GM18909 (cell line): ENCODE results near the gene CHMP2A.

Experiments used
- ATAC-seq: cut with Tn5 transposase; IDR thresholded peaks from one replicate; pipeline ENCODE4 v1.9.1; 2021; ENCODE audit warnings: mild to moderate bottlenecking; ENCODE audit not compliant: unreplicated experiment, poor library complexity

The CHMP2A gene

DNA sequence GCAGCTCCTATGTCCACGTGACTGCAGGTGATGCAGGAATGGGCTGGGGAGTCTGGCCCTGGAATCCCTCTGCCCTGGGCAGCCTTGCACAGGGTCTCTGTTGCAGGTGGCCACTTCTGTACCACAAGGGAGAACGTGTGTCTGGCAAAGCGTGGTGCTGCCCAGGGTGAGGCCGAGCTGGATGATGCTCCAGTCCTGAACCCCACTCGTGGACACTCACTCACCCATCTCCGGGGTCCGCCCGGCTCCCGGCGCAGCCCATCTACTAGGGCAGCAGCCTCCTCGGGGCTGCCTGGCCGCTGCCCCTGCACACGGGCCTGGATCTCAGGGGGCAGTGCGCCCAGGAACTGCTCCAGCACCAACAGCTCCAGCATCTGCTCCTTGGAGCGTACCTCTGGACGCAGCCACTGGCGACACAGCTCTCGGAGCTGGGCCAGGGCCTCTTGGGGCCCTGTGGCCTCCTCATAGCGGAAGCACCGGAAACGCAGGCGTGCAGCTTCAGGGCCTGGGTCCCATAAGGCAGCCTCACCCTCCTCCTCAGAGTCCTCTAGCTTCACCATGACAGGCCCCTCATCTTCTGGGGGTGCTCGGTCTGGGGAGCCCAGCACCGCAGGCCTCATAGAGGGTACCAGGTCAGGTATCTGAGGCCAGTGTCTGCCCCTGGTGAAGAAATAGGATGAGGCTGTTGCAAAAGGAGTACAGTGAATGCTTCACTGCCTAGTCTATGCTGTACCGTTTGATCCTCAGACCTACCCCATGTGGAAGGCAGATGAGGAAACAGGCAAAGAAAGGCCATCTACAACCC, 16.1 kb upstream of the CHMP2A start:
- no peak for ATAC-seq

DNA sequence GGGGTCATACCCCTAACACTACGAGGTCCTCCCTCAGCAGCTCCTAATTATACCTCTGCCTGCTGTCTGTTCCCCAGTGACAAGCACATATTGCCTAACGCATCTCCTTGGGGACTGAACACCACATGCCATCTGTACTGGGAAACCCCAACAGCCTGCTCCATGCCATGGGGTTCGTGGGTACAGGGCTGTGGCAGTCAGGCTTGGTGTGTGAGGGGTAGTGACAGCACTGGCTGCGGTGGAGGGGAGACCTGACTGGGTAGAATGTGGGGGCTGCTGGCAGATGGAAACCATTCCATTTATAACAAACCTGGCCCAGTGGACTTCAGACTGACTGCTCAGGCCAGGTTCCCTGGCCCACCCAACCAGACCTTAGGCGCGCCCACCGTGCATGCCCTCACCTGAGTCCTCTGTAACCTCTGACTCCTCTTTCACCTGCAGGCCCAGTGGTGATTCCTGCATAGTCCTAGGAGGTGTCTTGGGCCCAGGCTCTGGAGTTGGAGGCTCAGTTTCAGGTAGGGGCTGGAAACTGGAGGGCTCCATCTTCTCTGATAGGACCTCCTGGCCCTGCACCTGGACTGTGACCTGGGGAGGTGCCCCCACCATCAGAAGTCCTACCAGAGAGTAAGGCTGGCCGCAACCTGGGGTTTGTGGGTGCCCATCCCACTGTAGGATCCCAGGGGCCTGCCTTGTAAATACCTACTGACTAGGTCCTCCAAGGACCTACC, 15.2 kb upstream of the CHMP2A start:
- ATAC-seq = no peak

DNA sequence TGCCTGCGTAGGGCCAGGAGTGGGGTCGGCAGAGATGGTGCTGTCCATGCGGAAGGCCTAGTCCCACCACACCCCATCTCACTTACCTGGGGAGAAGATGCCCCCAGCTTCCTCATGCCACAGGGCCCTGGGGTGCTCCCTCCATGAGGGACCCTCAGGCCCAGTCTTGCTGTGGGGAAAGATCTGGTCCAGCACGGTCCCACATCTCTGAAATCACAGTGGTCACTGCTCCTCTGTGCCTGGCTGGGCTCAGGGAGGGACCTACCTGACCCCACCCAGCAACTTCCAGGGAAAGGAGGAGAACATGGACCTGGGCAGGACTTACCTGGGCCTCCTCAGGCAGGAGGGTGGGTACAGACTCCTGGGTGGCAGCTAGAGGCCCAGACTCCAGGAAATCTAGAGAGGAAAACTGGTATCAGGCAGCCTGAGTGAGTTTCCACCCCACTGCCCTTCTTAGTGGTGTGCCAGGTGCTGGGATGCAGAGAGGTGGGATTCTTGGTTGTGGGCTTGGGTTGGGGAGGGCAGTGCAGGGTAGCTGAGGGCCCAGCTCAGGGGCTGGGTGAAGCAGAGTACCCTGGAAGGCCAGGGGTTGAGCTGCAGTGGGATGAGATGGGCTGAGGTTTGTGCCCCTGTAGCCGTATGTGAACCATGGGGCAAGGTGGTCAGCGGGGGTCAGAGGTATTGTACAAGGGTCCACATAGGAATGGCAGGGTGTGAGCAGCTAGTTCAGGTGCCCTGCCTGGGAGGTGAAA, 14.5 kb upstream of the CHMP2A start:
- ATAC-seq = no peak

DNA sequence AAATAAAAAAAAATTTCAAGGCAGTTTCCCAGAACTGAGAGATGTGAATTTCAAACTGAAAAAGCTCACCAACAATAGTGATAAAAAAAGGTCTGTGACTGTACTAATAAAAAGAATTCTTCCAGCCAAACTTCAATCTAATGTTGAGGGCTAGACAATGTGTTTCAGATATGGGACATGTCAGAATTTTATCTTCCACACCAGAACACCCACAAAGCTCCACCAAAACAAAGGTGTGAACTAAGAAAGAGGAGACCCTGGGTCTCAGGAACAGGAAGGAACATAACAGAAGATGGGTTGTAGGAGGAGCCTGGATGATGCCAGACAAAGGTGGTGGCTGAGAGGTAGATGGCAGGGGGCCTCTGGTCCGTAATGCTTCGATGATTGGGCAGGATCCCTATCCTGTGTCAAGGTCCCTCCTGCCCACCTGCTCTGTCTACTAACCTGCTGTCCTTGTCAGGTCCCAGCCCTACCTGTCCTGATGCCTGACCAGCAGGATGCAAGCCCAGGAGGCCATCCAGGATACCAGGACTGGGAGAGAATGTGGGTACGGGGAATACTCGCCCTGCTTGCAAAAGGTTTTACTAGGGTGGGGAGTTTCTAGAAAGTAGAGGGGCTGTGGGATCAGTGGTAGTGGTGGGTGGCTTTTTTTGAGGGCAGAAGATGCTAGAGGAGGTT, 13.7 kb upstream of the CHMP2A start:
- no peak for ATAC-seq

DNA sequence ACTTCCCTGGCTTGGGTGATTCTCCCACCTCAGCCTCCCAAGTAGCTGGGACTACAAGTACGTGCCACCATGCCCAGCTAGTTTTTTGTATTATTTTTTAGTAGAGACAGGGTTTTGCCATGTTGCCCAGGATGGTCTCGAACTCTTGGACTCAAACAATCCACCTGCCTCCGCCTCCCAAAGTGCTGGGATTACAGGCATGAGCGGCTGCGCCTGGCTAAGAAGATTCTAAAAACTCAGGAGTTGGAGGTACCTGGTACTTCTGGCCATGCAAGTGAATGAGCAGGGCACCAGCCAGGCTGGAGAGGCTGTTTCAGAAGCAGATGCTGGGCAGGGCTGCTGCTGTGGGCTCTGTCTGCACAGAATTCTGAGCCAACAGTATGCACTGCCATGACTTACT, 12.1 kb upstream of the CHMP2A start:
- no peak for ATAC-seq

DNA sequence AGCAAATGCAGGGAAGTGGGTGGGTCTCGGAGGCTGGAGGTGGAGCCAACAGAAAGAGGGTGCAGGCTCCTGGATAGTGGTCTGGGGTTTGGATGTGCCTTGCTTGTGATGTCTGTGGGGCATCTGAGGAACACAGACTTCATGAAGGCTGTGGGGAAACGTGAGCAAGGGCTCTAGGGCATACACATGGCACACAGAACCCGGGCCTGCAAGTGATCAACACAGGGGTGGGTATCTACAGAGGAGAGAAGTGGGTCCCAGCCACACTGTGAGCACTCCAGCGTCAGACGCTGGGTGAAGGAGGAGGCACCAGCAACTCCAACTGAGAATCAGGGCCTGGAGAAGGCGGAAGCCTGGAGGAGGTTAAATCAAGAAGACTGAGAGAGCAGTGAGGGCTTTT, 8.9 kb upstream of the CHMP2A start:
- no peak for ATAC-seq

DNA sequence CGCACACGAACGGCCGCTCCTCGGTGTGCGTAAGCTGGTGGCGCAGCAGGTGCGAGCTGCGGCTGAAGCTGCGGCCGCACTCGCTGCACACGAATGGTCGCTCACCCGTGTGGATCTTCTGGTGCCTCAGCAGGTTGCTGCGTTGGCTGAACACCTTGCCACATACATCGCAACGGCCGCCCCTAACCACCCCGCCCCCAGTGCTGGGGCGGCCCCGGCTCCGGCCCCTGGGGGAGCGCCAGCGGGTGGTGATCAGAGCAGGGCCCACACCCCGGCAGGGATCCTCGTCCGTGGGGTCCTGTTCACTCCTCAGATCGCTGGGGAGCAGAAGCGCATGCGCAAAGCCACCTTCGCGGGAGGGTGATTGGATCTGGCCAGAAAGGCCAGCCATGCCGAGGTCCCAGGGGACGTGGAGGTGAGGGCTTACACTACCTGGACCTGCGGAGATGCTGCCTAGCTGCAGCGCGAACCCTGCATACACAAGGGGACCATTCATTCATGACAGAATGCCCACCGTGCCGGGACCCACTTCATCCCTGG, 8.2 kb upstream of the CHMP2A start:
- no peak for ATAC-seq

DNA sequence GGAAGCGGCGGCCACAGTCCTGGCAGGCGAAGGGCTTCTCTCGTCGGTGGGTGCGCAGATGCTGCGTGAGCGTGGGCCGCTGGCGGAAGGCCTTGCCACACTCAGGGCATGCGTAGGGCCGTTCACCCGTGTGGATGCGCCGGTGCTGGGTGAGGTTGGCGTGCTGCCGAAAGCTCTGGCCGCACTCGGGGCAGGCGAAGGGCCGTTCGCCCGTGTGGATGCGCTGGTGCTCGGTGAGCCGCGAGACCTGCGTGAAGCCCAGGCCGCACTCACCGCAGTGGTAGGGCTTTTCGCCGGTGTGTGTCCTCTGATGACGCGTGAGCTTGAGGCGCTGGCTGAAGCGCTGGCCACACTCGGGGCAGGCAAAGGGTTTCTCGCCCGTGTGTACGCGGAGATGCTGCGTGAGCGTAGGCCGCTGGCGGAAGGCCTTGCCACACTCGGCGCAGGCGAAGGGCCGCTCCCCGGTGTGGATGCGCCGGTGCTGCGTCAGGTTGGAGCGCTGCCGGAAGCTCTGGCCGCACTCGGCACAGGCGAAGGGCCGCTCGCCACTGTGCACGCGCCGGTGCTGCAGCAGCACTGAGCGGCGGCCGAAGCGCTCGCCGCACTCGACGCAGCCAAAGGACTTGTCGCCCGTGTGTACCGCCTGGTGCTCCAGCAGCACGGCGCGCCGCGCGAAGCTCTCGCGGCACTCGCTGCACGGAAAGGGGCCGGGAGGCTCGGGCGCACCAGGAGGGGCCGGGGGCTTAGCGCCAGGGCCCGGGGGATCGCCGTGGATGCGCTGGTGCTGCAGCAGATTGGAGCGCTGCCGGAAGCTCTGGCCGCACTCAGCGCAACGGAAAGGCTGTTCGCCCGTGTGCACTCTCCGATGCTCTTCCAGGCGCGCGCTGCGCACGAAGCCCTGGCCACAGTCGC, 7.5 kb upstream of the CHMP2A start:
- no peak for ATAC-seq

DNA sequence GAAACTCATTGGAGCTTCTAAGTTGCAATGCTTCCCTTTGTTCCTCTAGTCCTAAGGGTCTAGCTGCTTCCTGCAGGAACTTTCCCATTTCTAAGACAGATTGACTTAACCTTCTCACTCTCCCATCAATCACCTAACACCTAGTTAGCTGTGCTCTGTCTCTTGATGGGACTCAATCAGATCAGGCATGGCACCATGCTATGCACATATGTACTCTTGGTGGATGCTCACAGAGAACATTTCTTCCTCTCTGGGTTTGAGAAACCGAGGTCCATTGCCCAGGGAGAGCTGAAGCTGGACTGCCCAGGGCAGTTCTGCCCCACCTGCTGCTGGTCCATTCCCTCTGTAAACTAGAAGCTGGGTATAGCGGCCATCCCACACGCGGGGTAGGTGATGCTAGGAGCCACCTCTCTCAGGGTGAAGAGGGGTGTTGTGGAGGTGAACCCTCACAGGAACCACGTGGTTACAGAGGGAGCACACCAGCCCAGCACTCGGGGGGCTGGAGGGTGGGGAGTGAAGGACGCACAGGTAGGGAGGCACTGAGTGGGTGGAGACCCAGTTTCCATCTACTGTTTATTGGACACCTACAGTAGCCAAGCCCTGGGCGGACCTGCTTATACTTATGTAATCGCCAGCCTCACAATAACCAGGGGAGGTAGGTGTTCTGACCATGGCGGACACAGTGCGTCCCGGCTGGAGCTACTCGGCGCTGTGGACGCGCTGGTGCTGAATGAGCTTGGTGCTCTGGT, 6.6 kb upstream of the CHMP2A start:
- no peak for ATAC-seq

DNA sequence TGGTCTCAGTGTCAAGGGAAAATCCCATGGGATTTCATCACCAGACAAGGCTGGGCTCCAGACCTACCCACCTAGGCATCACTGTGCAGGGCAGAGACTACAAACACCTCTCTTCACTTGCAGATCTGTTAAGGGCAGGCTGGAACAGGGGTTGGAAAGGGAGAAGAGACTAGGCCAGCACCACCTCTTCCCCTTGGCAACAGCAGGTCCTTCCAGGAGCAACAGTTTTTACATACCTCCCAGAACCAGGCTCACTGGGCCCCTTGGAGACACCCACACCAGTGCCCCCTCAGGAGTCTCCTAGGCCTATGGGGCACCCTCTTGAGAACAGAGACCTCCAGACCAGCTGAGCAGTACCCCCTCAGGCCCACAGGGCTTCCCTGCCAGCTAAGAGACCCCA, 6.0 kb upstream of the CHMP2A start:
- no peak for ATAC-seq

DNA sequence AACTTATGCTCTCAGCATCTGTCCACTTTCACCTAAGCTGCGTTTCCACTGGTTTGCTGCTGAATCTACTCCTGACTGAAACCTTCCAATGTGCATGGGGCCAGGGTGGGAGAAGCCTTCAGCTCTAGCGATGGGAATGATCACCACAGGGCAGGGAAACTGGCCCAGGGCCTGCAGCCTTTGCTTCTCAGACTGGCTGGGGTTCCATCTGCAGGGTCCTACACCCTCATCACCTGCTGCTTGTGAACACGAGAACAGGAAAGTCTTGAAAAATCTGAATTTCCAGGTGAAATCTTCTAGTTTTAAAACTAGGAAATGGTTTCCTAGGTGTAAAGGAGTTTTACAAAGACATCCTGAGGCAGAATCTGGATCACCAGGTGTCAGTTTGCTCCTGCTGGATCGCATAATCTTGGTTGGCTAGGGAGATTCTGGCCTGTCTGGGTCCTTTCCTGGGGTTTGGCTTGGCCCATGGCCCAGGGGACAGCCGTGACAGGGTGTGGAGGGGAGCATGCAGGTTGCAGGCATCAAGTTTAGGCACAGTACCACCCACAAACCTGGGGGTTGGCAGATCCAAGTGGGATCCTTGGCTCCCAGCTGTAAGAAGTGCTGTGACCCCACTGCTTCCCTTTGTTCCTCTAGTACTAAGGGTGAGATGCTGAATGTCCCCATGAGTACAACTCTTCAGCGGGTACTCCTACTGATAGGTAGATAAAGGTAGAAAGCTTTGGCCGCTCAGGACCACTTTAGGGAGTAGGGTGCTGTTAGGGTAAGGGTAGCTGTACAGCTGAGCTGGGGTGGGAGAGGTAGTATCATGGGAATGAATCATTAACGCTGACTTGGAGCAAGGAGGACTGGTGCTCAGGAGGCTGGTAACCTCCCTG, 5.3 kb upstream of the CHMP2A start:
- no peak for ATAC-seq

DNA sequence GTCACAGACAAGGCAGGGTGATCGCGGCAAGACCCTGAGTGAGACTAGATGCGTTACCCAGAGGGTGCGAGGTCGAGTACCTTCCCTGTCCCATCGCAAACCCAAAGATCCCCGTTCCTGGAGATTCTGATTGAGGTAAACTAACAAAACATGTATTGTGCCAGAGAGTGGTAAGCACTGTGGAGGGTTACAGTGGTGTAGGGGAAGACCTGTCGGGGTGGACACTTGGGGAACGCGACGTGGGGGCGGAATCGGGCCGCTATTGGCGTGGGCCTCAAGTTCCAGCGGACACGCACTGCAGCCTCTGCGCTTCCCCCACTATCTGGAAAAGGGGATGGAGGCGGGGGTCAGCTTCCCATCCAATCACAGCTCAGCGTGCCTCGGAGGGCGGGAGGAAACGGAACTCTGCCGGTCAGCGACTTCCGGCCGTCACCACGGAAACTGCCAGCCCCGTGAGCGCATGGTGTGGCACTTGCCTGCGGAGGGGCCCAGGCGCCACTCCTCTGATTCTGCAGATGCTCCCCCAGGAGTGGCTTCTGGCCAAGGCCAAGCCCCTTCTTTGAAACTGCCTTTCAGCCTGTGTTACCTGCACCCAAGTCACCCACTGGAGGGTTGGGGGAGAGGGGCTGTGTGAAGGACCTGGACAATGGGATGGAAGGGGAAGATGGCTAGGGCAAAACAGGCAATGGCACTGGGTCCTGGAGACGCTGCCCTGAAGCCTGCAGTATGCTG, 4.5 kb upstream of the CHMP2A start:
- peak; percentile 28 for ATAC-seq

DNA sequence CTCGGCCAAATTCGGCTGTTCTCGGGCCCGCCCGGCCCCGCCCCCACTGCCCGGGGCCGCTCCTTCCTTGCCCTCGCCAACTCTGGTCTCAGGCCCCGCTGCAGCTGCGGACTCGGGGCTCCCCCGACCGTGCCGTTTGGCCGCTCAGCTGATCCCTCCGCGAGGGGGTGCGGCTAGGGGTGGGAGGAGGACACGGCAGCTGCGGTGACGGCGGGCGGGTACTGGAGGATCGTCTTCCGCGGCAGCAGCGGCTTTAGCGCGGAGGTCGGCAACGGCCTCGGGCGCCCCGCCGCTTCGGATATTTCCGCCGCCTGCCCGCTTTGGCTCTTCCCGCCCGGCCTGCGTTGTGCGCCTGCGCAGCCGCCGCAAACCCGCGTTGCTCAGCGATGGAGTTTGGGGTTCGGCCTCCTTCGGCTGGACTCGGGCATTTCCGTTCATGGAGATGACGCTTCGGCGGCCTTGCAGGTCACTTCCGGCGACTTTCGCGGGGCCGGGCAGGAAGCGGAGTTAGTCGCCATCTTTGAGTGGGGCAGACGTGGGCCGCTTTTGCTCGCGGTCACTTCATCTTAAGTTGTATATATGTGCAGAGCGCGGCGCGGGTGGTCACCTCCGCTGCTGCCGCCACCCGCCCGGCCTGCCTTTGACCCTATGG, 3.8 kb upstream of the CHMP2A start:
- ATAC-seq = peak; percentile 60

DNA sequence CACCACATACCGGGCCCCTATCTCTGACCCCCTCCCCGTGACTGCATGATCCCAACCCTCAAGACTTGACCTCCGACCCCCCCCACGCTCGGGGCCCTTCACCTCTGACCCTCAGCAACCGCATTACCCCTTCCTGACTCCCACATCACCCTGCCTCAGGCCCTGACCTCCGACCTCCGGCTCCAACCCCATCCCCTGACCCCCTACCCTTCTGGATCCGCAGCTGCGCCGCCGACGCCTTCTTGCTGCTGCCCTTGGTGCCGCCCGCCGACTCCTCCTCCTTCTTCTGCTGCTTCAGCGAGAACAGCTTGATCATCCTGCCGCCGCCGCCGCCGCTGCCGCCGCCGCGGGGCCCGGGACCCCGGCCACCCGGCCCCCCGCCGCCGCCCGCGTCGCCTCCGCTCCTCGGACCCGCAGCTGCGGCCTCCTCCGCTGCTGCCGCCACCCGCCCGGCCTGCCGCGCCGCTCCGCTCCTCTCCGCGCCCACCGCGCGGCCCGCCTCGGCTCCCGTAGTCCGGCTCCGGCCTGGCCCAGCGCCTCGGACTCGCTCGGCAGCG, 3.2 kb upstream of the CHMP2A start, which contains the start of gene UBE2M:
Gene UBE2M (minus strand): TSS at position 546 of the 557 bp plus-strand sequence. CDS start 230 bp downstream, at position 316.
- peak; percentile 0 for ATAC-seq

DNA sequence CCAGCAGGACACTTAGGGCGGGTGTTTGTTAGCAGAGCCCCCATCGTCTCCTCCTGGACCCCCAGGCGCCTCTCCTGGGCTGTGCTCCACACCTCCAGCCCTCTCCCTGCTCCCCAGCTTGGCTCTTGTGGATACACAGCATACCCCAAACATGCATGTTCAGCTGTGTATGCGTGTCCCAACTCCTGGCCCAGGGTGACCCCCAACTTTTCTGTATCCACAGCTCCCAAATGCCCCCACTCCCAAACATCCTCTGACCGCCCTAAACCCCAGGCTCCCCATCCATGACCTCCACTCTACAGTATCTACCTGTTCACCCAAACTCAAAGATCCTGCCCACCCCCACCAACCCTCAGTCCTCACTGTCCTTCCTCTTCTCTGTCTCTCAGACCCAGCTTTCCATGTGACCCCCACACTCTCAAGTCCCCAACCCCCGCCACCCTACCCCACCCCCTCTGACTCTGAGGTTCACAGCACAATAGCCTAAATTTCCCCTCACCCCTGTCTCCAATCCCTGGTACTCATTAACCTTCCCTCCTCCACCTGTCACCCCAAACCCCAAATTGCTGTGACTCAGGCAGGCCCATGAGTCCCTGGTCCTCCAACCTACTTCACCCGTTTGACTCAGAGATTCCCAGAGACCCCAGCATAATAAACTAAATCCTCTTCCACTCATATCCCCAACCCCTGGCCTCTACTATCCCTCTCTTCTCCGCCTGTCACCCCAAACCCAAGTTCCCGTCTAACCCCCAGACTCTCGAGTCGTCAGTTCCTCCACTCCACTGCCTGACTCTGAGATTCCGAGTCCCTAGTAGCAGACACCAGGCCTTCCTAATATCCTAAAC, 2.5 kb upstream of the CHMP2A start:
- ATAC-seq = no peak
